CD4-positive, alpha-beta T cell (primary cell): ENCODE measurements around the gene KRTAP2-3. TPM values are rescaled to one million over a fixed set of nuclear protein-coding genes. Genes with fewer than 3 reads are reported as not detected.

Experiments used
- ATAC-seq: fragments of 200-7000 bp; cut with Tn5 transposase; one replicate; pipeline ENCODE4 v1.10.0; 2022; ENCODE audit warnings: mild to moderate bottlenecking; ENCODE audit not compliant: poor library complexity
- CTCF ChIA-PET: fragments of 350-600 bp; sonication (Branson Sonifier 250); formaldehyde crosslinking; loops from one replicate; lab custom pipeline; 2021; ENCODE audit warnings: antibody characterized with exemption, inconsistent platforms; lab: Charles Lee
- POLR2A ChIA-PET: fragments of 350-600 bp; sonication (Branson Sonifier 250); formaldehyde crosslinking; loops from one replicate; lab custom pipeline; 2021; ENCODE audit warnings: antibody characterized with exemption, inconsistent platforms; lab: Charles Lee
- DNase-seq, 14 experiments: peaks; one replicate each; pipeline ENCODE4 v3.0.0-alpha.2; 2013 to 2020; ENCODE audit warnings: mixed read lengths in 2 of 14
- H3K27ac ChIP-seq, 2 donors: one replicate each; pipeline versions ENCODE4 v1.5.1 to v1.7.0; 2013; ENCODE audit warnings: low read length in 2 of 2, low read depth in 1 of 2, mild to moderate bottlenecking in 1 of 2
- H3K27me3 ChIP-seq, 2 experiments: 1 replicate in 1 of 2; 2 replicates in 1 of 2; pipeline versions ENCODE4 v1.6.1 to v1.7.0; 2013; ENCODE audit warnings: low read length in 2 of 2, control low read depth in 1 of 2, mild to moderate bottlenecking in 1 of 2, moderate library complexity in 1 of 2; ENCODE audit not compliant: insufficient read depth in 2 of 2, control insufficient read depth in 1 of 2
- H3K36me3 ChIP-seq: one replicate; pipeline ENCODE4 v1.6.1; 2013; ENCODE audit warnings: low read length, control low read depth; ENCODE audit not compliant: insufficient read depth
- H3K4me1 ChIP-seq: one replicate; pipeline ENCODE4 v1.6.1; 2013; ENCODE audit warnings: low read length, control low read depth; ENCODE audit not compliant: insufficient read depth
- H3K4me3 ChIP-seq: one replicate; pipeline ENCODE4 v1.5.1; 2013; ENCODE audit warnings: mild to moderate bottlenecking, low read length, moderate library complexity
- H3K9me3 ChIP-seq, 2 experiments: 1 replicate in 1 of 2; 2 replicates in 1 of 2; pipeline versions ENCODE4 v1.6.1 to v1.7.0; 2013; ENCODE audit warnings: low read length in 2 of 2, mild to moderate bottlenecking in 2 of 2, control low read depth in 1 of 2, moderate library complexity in 1 of 2; ENCODE audit not compliant: control insufficient read depth in 1 of 2, insufficient read depth in 1 of 2
- H3K27ac Mint-ChIP-seq: one replicate; pipeline ENCODE4 v1.8.0; 2020; ENCODE audit warnings: mixed read lengths
- H3K27me3 Mint-ChIP-seq: one replicate; pipeline ENCODE4 v1.8.0; 2021; ENCODE audit warnings: mixed read lengths
- H3K36me3 Mint-ChIP-seq: one replicate; pipeline ENCODE4 v1.8.0; 2021; ENCODE audit warnings: low read depth, mixed read lengths
- H3K4me1 Mint-ChIP-seq: one replicate; pipeline ENCODE4 v1.8.0; 2021; ENCODE audit warnings: low read depth, mixed read lengths
- H3K4me3 Mint-ChIP-seq: one replicate; pipeline ENCODE4 v1.8.0; 2020; ENCODE audit warnings: mild to moderate bottlenecking, mixed read lengths
- H3K9me3 Mint-ChIP-seq: one replicate; pipeline ENCODE4 v1.8.0; 2020; ENCODE audit warnings: mixed read lengths
- intact Hi-C, 2 experiments: fragments of 100-400 bp; cut with DNase I in 1 of 2; cut with micrococcal nuclease in 1 of 2; formaldehyde crosslinking; loops; one replicate each; pipeline versions ENCODE4 v1.15.1 to v1.9.0; 2023 to 2025; cut with DNase I, micrococcal nuclease
- total RNA-seq, 174 experiments: library from RNA in 2 of 174; stranded (reverse) in 2 of 174; gene quantifications; one replicate each; pipeline ENCODE4 v1.2.3 and lab custom pipeline; 2021 to 2026
- TF ChIP-seq, protein P1 (sequence below): fragments of 200-600 bp; IDR thresholded peaks from one replicate; pipeline ENCODE4 v1.8.0; 2022; ENCODE audit warnings: antibody characterized with exemption, mild to moderate bottlenecking

KRTAP2-3 gene
- total RNA-seq, 2 experiments from 2014 or later, result not detected

DNA sequence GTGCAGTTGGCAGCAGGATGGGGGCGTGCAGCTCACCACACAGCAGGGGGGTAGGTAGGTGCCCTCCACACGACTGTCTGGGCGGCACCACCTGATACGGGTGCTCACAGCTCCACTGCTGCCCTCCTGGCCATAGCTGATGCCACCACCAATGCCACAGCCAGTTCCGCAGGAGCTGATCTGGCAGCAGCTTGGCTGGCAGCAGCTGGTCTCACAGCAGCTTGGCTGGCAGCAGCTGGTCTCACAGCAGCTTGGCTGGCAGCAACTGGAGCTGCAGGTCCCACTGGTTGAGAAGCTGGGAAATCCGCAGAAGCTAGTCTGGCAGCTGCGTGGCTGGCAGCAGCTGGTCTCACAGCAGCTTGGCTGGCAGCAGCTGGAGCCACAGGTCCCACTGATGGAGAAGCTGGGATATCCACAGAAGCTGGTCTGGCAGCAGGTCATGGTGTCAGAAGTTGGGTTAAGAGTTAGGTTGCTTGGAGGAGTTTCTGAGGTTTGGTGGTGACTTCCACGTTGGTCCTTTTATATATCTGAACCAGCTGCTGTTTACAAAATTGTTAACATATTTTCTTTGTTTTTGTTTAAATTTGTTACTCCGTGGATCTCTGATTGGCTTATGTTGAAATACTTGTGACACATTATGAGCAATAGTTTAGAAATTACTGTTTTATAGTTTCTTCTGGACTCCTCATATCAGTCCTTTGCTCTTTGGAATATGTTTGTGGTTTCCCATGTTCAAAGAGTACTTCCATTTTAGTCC is 33.0 kb downstream of the KRTAP2-3 start, which contains the start of gene KRTAP1-5:
TSS of gene KRTAP1-5 (minus strand) at position 494 of the 757 bp plus-strand sequence. CDS start at position 441, 53 bp downstream.
- Histone ChIP-seq H3K4me1 (no peaks in the 10 kb centered on the region), H3K27ac (no peak within 1 kb of the TSS), H3K27me3 (peaks cover under 1 to 4% of the 10 kb centered on the region in 2 experiments), H3K36me3 (no peaks in the 10 kb centered on the region), H3K9me3 (no peaks in the 10 kb centered on the region), H3K4me3 (no peak within 1 kb of the TSS)
- intact Hi-C loops, result no loop called here
- H3K9me3 Mint-ChIP-seq, result peaks cover 3% of the 10 kb centered on the region
- H3K27me3 Mint-ChIP-seq, result peaks cover 51% of the 10 kb centered on the region
- ATAC-seq (no peak), DNase-seq (no peak)
- ChIA-PET POLR2A (no interaction called here), CTCF (no interaction called here)
- H3K4me3 Mint-ChIP-seq, result no peak within 1 kb of the TSS
- no peaks in the 10 kb centered on the region for H3K4me1 Mint-ChIP-seq
- H3K36me3 Mint-ChIP-seq, result no peaks in the 10 kb centered on the region
- H3K27ac Mint-ChIP-seq, result no peak within 1 kb of the TSS
- TF ChIP-seq, protein P1, sequence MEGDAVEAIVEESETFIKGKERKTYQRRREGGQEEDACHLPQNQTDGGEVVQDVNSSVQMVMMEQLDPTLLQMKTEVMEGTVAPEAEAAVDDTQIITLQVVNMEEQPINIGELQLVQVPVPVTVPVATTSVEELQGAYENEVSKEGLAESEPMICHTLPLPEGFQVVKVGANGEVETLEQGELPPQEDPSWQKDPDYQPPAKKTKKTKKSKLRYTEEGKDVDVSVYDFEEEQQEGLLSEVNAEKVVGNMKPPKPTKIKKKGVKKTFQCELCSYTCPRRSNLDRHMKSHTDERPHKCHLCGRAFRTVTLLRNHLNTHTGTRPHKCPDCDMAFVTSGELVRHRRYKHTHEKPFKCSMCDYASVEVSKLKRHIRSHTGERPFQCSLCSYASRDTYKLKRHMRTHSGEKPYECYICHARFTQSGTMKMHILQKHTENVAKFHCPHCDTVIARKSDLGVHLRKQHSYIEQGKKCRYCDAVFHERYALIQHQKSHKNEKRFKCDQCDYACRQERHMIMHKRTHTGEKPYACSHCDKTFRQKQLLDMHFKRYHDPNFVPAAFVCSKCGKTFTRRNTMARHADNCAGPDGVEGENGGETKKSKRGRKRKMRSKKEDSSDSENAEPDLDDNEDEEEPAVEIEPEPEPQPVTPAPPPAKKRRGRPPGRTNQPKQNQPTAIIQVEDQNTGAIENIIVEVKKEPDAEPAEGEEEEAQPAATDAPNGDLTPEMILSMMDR, result no peak

DNA sequence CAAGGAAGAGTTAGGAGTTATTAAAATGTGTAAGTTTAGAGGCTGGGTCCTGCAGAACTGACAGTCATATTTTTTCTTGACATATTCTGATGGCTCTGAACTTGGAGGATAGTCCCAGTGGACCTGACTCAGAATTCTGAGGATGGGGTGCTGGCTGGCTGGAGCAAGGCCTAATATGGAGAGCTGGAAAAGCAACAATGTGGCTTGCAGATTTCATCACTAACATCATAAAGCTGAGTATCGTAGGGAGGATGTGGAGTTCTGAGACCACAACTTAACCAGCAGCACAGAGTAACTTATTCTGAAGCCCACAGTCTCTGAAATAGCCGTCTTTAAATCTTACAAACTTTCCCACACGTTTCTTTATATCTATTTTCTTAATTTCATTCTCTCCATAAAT is 35.2 kb downstream of the KRTAP2-3 start:
- H3K9me3 Mint-ChIP-seq, result peaks cover 3% of the 10 kb centered on the region
- H3K27me3 Mint-ChIP-seq, result peaks cover 35% of the 10 kb centered on the region
- H3K27me3 ChIP-seq, result peaks cover 0 to 4% of the 10 kb centered on the region in 2 experiments
- no peaks in the 10 kb centered on the region for H3K36me3 Mint-ChIP-seq
- H3K27ac ChIP-seq, result no peak overlapping the region
- no peak overlapping the region for H3K4me3 ChIP-seq
- no peaks in the 10 kb centered on the region for H3K4me1 ChIP-seq
- ChIA-PET CTCF (no interaction called here), POLR2A (no interaction called here)
- ATAC-seq, result no peak
- no peak overlapping the region for H3K27ac Mint-ChIP-seq
- no peak overlapping the region for H3K4me3 Mint-ChIP-seq
- no peaks in the 10 kb centered on the region for H3K4me1 Mint-ChIP-seq
- H3K9me3 ChIP-seq, result no peaks in the 10 kb centered on the region
- no peak for DNase-seq
- TF ChIP-seq, protein P1, result no peak
- H3K36me3 ChIP-seq, result no peaks in the 10 kb centered on the region
- intact Hi-C loops, result no loop called here

DNA sequence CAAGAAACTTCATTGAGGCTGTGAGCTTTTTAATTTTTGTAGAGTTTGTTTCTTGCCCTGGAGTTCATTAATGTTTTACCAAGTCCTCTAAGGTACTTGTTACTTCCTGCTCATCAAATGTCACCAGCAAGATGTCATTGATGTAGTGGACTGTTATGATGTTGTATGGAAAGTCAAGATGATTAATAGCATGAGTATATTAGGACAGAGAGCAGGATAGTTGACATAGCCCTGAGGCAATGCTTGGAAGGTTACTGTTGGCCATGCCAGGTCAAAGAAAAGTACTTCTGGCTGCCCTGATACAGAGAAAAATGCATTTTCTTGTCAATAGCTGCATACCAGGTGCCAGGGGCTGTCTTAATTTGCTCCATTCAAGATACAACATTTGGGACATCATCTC is 39.6 kb downstream of the KRTAP2-3 start:
- ATAC-seq (no peak), DNase-seq (no peak)
- intact Hi-C loops, result no loop called here
- TF ChIP-seq, protein P1, result no peak
- Mint-ChIP-seq H3K36me3 (no peaks in the 10 kb centered on the region), H3K9me3 (peaks cover 3% of the 10 kb centered on the region), H3K27ac (no peak overlapping the region), H3K4me3 (no peak overlapping the region), H3K27me3 (peaks cover 18% of the 10 kb centered on the region), H3K4me1 (no peaks in the 10 kb centered on the region)
- Histone ChIP-seq H3K27me3 (no peaks in the 10 kb centered on the region), H3K27ac (no peak overlapping the region), H3K4me1 (no peaks in the 10 kb centered on the region), H3K9me3 (no peaks in the 10 kb centered on the region), H3K4me3 (no peak overlapping the region), H3K36me3 (no peaks in the 10 kb centered on the region)
- CTCF ChIA-PET, result no interaction called here
- POLR2A ChIA-PET, result no interaction called here
